Left ventricle myocardium inferior (tissue), 1 donor: ENCODE results near the gene AGTPBP1. TPM values are rescaled to one million over a fixed set of nuclear protein-coding genes. Genes with fewer than 3 reads are reported as not detected.

ENCODE experiments used
- DNase-seq: peaks from one replicate; pipeline ENCODE4 v3.0.0-alpha.2; 2020
- H3K27ac ChIP-seq: fragments of 200-600 bp; replicated peaks from 2 replicates; pipeline ENCODE4 v1.8.0; 2021
- H3K27me3 ChIP-seq: fragments of 200-600 bp; 2 replicates; pipeline ENCODE4 v1.8.0; 2021; ENCODE audit warnings: low read depth
- H3K36me3 ChIP-seq: fragments of 200-600 bp; 2 replicates; pipeline ENCODE4 v1.8.0; 2021
- H3K4me1 ChIP-seq: fragments of 200-600 bp; 2 replicates; pipeline ENCODE4 v1.8.0; 2021
- H3K4me3 ChIP-seq: fragments of 200-600 bp; 2 replicates; pipeline ENCODE4 v1.8.0; 2021; ENCODE audit warnings: mild to moderate bottlenecking, moderate library complexity
- H3K9me3 ChIP-seq: fragments of 200-600 bp; replicated peaks from 2 replicates; pipeline ENCODE4 v1.8.0; 2021
- intact Hi-C: fragments of 100-400 bp; cut with micrococcal nuclease; formaldehyde crosslinking; loops from one replicate; pipeline ENCODE4 v1.11.0; 2022
- total RNA-seq: library from RNA; stranded (reverse); fragmentation: NEBNext Ultra II Directional; extraction: Animal tissue kit (Norgen Biotek cat#: 25700); gene quantifications from one replicate; pipeline ENCODE4 v1.2.1, GENCODE V29; 2021
- TF ChIP-seq, protein P1 (sequence below): fragments of 200-600 bp; IDR thresholded peaks from 2 replicates; pipeline ENCODE4 v1.8.0; 2021; ENCODE audit warnings: antibody characterized with exemption, mild to moderate bottlenecking, borderline replicate concordance
- donor health status: DM: no; HTN: yes; CAD: no; lungs with severe emphysema.

The AGTPBP1 gene
- total RNA-seq, 1 donor from 2014 or later: 52.5 TPM

DNA sequence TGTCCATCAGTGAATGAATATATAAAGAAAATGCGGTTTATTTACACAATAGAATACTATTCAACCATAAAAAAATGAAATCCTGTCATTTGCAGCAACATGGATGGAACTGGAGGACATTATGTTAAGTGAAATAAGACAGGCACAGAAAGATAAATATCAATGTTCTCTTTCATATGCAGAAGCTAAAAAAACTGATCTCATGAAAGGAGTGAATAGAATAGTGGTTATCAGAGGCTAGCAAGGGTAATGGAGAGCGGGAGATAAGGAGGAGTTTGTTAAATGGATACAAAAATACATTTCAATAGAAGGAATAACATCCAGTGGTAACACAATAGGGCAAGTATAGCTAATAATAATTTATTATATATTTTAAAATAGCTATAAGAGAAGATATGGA lies 65.0 kb downstream of the AGTPBP1 start:
- Histone ChIP-seq H3K4me1 (no peaks in the 10 kb centered on the region), H3K36me3 (peaks cover 45% of the 10 kb centered on the region), H3K9me3 (no peaks in the 10 kb centered on the region), H3K27me3 (no peaks in the 10 kb centered on the region), H3K27ac (no peak overlapping the region), H3K4me3 (no peak overlapping the region)
- DNase-seq: no peak
- intact Hi-C loops: no loop called here
- TF ChIP-seq, protein P1, sequence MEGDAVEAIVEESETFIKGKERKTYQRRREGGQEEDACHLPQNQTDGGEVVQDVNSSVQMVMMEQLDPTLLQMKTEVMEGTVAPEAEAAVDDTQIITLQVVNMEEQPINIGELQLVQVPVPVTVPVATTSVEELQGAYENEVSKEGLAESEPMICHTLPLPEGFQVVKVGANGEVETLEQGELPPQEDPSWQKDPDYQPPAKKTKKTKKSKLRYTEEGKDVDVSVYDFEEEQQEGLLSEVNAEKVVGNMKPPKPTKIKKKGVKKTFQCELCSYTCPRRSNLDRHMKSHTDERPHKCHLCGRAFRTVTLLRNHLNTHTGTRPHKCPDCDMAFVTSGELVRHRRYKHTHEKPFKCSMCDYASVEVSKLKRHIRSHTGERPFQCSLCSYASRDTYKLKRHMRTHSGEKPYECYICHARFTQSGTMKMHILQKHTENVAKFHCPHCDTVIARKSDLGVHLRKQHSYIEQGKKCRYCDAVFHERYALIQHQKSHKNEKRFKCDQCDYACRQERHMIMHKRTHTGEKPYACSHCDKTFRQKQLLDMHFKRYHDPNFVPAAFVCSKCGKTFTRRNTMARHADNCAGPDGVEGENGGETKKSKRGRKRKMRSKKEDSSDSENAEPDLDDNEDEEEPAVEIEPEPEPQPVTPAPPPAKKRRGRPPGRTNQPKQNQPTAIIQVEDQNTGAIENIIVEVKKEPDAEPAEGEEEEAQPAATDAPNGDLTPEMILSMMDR: no peak

DNA sequence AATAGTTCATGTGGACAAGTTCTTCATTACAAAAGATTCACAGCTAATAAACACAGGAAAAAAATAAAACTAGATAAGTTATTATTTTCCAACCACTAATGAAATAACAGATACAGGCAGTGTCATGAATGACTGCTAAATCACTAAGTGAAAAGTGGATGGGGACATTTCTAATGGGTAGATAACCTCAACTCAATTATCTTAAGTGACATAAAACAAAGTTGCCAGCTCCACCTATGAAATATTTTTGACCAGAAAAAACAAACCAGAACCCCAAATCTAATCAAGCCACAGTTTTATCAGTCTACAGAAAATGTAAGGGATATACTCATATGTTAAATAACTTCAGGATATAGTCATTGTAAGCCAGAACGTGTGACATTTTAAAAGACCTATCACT lies 74.4 kb downstream of the AGTPBP1 start:
- no peaks in the 10 kb centered on the region for H3K9me3 ChIP-seq
- intact Hi-C loops: no loop called here
- H3K4me3 ChIP-seq: no peak overlapping the region
- H3K36me3 ChIP-seq: peaks cover 42% of the 10 kb centered on the region
- no peaks in the 10 kb centered on the region for H3K4me1 ChIP-seq
- H3K27ac ChIP-seq: no peak overlapping the region
- no peak for DNase-seq
- no peaks in the 10 kb centered on the region for H3K27me3 ChIP-seq
- TF ChIP-seq, protein P1: no peak

DNA sequence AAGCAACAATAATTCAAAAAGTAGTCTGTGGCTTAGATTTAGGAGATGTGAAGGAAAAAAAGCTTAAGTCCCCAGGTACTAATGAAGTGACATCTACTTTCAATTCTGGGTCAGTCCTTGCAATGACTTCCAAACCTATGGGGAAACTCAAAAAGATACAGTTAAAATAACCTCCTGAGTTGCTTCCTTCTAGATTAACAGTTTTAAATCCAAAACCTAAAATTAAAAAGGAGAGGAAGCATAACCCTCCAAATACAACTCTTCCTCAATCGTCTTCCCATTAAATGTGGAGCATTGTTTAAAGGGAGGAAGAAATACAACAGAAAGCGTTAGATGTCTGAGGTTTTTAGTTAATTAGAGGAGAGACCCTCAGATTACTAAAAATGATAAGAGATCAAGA lies 75.7 kb downstream of the AGTPBP1 start:
- Histone ChIP-seq H3K27ac (no peak overlapping the region), H3K9me3 (no peaks in the 10 kb centered on the region), H3K27me3 (no peaks in the 10 kb centered on the region), H3K4me1 (no peaks in the 10 kb centered on the region), H3K4me3 (no peak overlapping the region), H3K36me3 (peaks cover 29% of the 10 kb centered on the region)
- TF ChIP-seq, protein P1: no peak
- intact Hi-C loops: no loop called here
- DNase-seq: no peak

DNA sequence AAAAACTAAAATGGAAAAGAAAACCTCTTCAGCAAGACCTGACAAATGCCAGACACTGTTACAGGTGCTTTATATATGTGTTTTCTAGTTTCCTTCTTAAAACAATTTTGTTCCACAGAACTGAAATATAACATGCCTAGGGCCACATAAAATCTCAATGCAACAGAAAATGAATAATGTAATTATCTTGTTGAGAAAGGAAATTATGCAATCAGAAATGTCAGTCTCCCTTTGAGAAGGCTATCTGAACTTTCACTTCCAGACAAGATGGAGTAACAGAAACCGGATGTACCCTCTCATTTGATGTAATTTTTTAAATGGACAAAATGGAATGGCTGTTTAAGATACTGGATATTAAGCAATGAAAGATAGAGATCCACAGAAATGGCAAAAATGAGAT lies 79.2 kb downstream of the AGTPBP1 start:
- Histone ChIP-seq H3K9me3 (no peaks in the 10 kb centered on the region), H3K27ac (no peak overlapping the region), H3K36me3 (peaks cover 5% of the 10 kb centered on the region), H3K4me3 (no peak overlapping the region), H3K27me3 (no peaks in the 10 kb centered on the region), H3K4me1 (no peaks in the 10 kb centered on the region)
- intact Hi-C loops: no loop called here
- TF ChIP-seq, protein P1: no peak
- no peak for DNase-seq

DNA sequence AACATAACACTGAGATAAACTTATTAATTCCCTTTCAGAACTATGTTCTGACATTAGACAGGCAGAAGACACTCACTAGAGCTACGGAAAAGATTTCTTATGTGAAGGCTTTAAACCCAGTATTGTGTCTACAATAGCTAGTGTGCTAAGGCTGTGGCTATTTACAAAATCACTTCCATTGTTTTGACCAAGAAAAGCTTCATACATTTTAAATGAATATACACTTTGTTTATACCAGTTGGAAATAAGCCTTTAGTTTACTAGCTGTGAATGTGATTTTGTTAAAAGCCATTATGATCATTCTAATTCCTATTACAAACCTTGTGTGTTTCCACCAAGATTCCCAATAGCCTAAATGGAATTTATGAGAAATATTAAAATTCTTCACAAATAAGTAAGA lies 83.0 kb downstream of the AGTPBP1 start:
- Histone ChIP-seq H3K4me1 (no peaks in the 10 kb centered on the region), H3K9me3 (no peaks in the 10 kb centered on the region), H3K36me3 (peaks cover 10% of the 10 kb centered on the region), H3K27ac (no peak overlapping the region), H3K27me3 (no peaks in the 10 kb centered on the region), H3K4me3 (no peak overlapping the region)
- no peak for DNase-seq
- TF ChIP-seq, protein P1: no peak
- intact Hi-C loops: no loop called here

DNA sequence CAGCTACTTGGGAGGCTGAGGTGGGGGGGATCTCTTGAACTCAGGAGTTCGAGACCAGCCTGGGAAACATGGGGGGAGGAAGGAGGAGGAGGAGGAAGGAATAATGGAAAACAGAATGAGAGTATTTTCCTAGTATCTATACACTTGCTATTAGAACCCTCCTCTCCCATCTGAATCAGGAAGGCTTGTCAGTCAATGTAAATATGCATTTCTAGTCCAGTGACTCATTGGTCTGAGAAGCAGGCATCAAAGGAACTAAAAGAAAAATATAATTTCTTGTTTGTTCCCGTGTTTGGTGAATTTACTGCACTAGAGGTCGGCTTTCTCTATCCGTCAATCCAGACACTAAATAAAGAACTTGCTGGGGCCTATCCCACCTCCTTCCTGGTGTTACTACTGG lies 88.6 kb downstream of the AGTPBP1 start:
- Histone ChIP-seq H3K36me3 (peaks cover 19% of the 10 kb centered on the region), H3K4me3 (no peak overlapping the region), H3K27me3 (no peaks in the 10 kb centered on the region), H3K27ac (no peak overlapping the region), H3K4me1 (no peaks in the 10 kb centered on the region), H3K9me3 (no peaks in the 10 kb centered on the region)
- intact Hi-C loops: no loop called here
- DNase-seq: no peak
- TF ChIP-seq, protein P1: no peak
